ENCODE data around the gene CTCF.

DNA sequence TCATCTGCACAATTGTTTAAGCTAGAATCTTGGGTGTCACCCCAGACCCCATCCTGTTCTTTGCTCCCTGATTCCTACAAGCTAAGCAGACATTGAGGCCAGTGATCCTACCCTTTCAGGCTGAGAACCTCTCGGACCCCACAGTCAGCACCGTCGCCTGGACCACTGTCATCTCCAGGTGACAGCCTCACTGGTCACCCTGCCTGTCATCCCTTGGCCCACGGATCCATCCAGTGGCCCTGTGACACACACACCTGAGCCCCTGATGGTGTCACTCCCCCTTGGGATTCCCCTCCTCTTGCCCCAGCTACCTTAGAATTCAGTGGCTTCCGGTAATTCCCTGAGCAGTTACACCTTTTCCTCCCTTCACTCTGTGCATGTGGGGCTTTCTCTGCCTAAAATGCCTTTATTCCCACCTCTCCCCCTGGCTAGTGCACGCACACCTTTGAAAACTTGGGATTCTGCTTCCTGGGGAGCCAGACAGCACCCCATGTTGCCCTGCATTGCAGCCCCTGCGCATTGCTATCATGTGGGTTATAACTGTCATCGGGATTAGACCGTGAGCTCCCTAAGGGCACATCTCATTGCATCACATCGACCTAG, 107.3 kb downstream of the CTCF start:
- no peak for TF ChIP-seq HCFC1 (IDR thresholded peaks at IDR 0.05; ENCODE audit: low read length)
- TF ChIP-seq, protein P1, sequence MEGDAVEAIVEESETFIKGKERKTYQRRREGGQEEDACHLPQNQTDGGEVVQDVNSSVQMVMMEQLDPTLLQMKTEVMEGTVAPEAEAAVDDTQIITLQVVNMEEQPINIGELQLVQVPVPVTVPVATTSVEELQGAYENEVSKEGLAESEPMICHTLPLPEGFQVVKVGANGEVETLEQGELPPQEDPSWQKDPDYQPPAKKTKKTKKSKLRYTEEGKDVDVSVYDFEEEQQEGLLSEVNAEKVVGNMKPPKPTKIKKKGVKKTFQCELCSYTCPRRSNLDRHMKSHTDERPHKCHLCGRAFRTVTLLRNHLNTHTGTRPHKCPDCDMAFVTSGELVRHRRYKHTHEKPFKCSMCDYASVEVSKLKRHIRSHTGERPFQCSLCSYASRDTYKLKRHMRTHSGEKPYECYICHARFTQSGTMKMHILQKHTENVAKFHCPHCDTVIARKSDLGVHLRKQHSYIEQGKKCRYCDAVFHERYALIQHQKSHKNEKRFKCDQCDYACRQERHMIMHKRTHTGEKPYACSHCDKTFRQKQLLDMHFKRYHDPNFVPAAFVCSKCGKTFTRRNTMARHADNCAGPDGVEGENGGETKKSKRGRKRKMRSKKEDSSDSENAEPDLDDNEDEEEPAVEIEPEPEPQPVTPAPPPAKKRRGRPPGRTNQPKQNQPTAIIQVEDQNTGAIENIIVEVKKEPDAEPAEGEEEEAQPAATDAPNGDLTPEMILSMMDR (IDR thresholded peaks at IDR 0.05 in 2 of 3, conservative IDR thresholded peaks at IDR 0.05 in 1 of 3; ENCODE audit: control insufficient read depth in 2 of 3, extremely low read depth in 1 of 3, insufficient read depth in 1 of 3, low read depth in 3 of 3, low read length in 3 of 3) = no peak
- TF ChIP-seq POLR2AphosphoS5 (IDR thresholded peaks at IDR 0.05; ENCODE audit: low read length) = no peak
- no peak for TF ChIP-seq YY1 (IDR thresholded peaks at IDR 0.05; ENCODE audit: low read depth, low read length)
- TF ChIP-seq EP300 (IDR thresholded peaks at IDR 0.05; ENCODE audit: borderline replicate concordance in 1 of 2, control insufficient read depth in 1 of 2, low read depth in 2 of 2, low read length in 2 of 2) = no peak
- no peak for TF ChIP-seq MXI1 (IDR thresholded peaks at IDR 0.05; ENCODE audit: low read depth, low read length)
- no peak for TF ChIP-seq POLR2A (IDR thresholded peaks at IDR 0.05; ENCODE audit: low read depth, low read length)
- TF ChIP-seq POLR2AphosphoS2 (IDR thresholded peaks at IDR 0.05; ENCODE audit: low read depth, low read length) = no peak
- TF ChIP-seq, protein P2, sequence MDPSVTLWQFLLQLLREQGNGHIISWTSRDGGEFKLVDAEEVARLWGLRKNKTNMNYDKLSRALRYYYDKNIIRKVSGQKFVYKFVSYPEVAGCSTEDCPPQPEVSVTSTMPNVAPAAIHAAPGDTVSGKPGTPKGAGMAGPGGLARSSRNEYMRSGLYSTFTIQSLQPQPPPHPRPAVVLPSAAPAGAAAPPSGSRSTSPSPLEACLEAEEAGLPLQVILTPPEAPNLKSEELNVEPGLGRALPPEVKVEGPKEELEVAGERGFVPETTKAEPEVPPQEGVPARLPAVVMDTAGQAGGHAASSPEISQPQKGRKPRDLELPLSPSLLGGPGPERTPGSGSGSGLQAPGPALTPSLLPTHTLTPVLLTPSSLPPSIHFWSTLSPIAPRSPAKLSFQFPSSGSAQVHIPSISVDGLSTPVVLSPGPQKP (IDR thresholded peaks at IDR 0.05; ENCODE audit: low read depth, low read length) = no peak
- TF ChIP-seq, protein P3, sequence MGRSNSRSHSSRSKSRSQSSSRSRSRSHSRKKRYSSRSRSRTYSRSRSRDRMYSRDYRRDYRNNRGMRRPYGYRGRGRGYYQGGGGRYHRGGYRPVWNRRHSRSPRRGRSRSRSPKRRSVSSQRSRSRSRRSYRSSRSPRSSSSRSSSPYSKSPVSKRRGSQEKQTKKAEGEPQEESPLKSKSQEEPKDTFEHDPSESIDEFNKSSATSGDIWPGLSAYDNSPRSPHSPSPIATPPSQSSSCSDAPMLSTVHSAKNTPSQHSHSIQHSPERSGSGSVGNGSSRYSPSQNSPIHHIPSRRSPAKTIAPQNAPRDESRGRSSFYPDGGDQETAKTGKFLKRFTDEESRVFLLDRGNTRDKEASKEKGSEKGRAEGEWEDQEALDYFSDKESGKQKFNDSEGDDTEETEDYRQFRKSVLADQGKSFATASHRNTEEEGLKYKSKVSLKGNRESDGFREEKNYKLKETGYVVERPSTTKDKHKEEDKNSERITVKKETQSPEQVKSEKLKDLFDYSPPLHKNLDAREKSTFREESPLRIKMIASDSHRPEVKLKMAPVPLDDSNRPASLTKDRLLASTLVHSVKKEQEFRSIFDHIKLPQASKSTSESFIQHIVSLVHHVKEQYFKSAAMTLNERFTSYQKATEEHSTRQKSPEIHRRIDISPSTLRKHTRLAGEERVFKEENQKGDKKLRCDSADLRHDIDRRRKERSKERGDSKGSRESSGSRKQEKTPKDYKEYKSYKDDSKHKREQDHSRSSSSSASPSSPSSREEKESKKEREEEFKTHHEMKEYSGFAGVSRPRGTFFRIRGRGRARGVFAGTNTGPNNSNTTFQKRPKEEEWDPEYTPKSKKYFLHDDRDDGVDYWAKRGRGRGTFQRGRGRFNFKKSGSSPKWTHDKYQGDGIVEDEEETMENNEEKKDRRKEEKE (IDR thresholded peaks at IDR 0.05) = no peak
